GM12875 (cell line): Measurements from ENCODE around the gene JPT2.

Experiments
- H3K4me3 ChIP-seq: one replicate; pipeline ENCODE4 v1.5.1; 2011; ENCODE audit warnings: low read depth, low read length, control low read depth
- TF ChIP-seq, protein P1 (sequence below): IDR thresholded peaks from 2 replicates; pipeline ENCODE4 v1.5.1; 2011; ENCODE audit warnings: low read depth, mild to moderate bottlenecking, control low read depth, inconsistent platforms, low read length, moderate library complexity, borderline replicate concordance; ENCODE audit not compliant: insufficient read depth

Gene JPT2

DNA sequence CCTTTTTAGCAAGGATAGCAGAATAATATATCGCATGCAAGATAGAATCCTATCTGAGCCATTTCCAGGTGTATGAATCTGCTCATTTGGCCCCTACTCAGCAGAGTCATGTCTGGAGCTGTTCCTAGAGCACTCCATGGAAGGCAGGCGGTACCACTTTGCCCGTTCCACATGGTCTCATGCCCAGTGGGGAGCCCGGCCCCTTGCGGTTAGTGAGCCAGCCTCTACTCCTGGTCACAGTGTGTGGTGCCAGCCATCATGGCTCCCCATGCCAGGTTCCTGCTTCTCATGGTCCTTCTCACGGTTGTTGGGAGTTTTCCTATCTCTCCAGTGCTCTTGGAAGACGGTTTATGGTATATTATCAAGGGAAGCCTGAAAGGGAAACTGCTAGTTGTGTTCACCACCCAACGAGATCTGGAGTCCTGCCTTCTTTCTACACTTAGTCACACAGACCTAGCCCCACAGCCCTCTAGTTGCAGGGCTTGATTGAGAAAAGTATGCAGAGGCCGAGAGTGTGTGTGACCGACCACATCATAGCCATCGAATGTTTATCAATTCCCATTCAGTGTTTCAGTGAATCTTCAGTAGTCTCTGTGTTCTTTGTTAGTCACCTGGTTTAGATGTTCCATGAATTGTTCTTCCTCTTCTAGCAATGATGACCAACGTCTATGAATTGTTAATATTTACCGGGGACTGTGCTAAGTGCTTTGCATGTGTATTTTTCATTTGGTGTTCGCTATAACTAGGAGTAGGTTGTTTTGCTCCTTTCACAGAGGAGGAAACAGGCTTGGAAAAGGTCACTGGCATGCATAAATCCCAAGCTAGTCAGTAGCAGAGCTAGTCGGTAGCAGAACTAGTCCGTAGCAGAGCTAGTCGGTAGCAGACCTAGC is 9.6 kb downstream of the JPT2 start:
- TF ChIP-seq, protein P1, sequence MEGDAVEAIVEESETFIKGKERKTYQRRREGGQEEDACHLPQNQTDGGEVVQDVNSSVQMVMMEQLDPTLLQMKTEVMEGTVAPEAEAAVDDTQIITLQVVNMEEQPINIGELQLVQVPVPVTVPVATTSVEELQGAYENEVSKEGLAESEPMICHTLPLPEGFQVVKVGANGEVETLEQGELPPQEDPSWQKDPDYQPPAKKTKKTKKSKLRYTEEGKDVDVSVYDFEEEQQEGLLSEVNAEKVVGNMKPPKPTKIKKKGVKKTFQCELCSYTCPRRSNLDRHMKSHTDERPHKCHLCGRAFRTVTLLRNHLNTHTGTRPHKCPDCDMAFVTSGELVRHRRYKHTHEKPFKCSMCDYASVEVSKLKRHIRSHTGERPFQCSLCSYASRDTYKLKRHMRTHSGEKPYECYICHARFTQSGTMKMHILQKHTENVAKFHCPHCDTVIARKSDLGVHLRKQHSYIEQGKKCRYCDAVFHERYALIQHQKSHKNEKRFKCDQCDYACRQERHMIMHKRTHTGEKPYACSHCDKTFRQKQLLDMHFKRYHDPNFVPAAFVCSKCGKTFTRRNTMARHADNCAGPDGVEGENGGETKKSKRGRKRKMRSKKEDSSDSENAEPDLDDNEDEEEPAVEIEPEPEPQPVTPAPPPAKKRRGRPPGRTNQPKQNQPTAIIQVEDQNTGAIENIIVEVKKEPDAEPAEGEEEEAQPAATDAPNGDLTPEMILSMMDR = no peak
- H3K4me3 ChIP-seq = no peak overlapping the region

DNA sequence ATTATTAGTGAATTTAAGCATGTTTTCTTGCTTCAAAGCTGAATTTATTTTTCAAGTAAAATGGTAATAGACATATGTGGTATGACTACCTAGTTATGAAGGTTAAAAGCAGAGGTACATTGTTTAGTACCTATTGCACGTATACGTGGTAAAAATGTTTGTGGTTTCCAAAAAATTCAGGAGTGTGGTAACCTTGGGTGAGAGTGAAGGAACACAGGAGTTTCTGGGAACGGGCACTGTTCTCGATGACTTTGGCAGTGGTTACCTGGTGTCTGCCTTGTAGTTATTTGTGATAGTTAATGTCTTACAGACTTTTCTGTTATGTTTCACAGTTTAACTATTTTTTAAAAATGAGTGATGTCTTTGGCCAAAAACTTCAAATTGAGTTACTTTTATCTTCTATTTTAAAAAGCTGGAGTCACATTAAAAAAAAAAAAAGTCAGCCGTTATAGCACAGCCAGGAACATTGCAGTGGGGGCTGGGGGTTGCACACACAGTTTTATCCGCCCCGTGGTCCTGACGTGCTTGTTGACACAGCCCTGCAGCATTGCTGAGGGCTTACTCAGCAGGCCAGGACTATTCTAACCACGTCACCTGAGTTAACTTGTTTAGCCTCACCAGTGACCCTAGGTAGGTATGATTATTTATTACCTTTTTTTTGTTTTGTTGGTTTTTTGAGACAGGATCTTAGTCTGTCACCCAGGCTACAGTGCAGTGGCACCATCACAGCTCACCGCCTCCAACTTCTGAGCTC is 10.9 kb downstream of the JPT2 start:
- no peak overlapping the region for H3K4me3 ChIP-seq

DNA sequence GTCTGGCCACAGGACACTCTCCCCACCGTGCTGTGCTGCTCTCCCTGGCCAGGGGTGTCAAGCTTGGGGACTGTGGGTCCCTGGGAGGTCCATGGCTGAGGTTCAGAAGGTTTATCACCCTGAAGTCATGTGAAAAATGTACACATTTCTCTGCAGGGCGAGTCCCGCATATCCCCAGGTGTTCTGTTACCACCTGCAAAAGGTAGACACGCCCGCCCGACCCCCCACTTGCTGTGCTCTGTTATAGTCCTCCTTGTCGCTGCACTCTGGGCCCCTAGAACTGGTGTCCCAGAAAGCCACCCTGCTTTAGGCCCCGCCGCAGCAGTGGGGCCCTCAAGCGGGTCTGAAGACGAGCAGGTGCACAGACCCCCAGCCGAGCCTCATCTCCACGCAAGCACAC is 11.8 kb downstream of the JPT2 start:
- TF ChIP-seq, protein P1 = no peak

More for the DNA sequence above, 10.9 kb downstream of the JPT2 start:
- TF ChIP-seq, protein P1 = no peak

DNA sequence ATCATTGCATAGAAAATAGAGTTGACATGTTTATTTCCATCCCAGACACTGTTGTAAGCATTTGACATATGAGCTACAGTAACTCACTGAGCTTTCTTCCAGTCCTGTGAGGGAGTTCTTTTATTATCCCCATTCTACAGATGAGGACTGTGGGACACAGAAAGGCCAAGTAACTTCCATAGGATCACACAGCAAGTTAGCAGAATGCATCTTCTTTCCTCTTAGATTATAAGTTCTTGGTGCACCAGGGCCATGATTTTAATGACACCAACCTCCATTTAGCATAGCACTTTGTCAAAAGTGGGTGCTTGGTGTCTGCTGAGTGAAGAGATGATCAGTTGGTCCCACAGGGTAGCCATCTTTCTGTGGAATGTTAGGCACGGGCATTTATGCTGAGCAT is 12.7 kb downstream of the JPT2 start:
- TF ChIP-seq, protein P1 = no peak
- H3K4me3 ChIP-seq = no peak overlapping the region

More for the DNA sequence above, 11.8 kb downstream of the JPT2 start:
- H3K4me3 ChIP-seq = no peak overlapping the region

DNA sequence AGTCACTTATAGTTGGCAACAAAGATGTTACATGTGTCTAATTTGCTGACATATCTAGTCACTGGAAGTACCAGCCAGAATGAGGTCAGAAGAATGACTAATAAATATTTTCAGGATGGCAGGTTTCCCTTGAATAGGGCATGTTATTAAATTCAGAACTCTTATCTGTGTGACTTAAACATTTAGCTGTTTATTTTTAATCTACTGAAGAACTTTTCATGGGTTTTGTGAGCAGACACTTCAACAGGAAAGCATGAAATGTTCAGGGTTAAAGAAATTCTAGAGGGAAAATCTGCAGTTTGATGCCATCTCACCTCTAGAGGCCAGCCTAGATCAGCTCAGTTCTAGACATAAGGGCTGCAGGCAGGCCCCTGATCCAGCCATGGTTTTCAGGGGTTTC is 13.2 kb downstream of the JPT2 start:
- H3K4me3 ChIP-seq = no peak overlapping the region
- TF ChIP-seq, protein P1 = no peak

DNA sequence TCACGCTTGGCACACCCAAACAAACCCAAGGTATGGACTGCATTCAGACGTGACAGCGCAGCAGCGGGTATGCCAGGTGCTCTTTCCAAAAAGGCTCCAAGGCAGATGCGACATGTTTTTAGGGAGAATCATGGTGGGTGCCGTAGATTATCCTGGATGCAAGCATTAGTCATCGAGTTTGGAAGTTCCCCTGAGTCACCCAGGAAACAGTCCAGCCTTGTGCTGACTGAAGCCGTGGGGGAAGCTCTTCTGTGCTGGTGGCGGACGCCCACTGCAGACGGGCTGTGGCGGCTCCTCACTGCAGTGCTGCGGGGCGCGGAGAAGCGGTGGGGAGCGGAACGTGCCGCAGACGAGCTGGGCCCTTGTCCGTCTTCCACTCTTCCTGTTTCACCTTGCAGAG is 13.9 kb downstream of the JPT2 start:
- H3K4me3 ChIP-seq = no peak overlapping the region
- TF ChIP-seq, protein P1 = no peak
